Mammary epithelial cell (primary cell): ENCODE data around the gene RARRES1.

ENCODE experiments used
- CTCF ChIP-seq, 2 donors: IDR thresholded peaks in 1 of 2; conservative IDR thresholded peaks in 1 of 2; 2 replicates each; pipeline ENCODE4 v1.5.1; 2011 to 2012; ENCODE audit warnings: inconsistent platforms in 2 of 2, low read length in 2 of 2, mild to moderate bottlenecking in 2 of 2, control low read depth in 1 of 2, low read depth in 1 of 2; ENCODE audit not compliant: insufficient read depth in 1 of 2; ENCODE audit errors: extremely low read depth in 1 of 2
- EZH2 ChIP-seq: IDR thresholded peaks from 2 replicates; pipeline ENCODE4 v1.6.1; 2012; ENCODE audit warnings: low read length, inconsistent platforms, borderline replicate concordance

GRCh38 chr3:158732856-158733200, 571 bp upstream of the RARRES1 start:
- TF ChIP-seq CTCF (conservative IDR thresholded peaks at IDR 0.05 in 1 of 2, IDR thresholded peaks at IDR 0.05 in 1 of 2; ENCODE audit: extremely low read depth in 1 of 2, insufficient read depth in 1 of 2, low read depth in 1 of 2, low read length in 2 of 2) = no peak
- TF ChIP-seq EZH2 = no peak
